Stimulated activated CD4-positive, alpha-beta T cell treated with anti-CD3 and anti-CD28 coated beads, TNF-alpha, amount 100 ng/mL, for 48 hours (primary cell): ENCODE data around the gene LEO1.

Experiments
- DNase-seq, 3 donors: peaks; one replicate each; pipeline ENCODE4 v3.0.0-alpha.2; 2020; ENCODE audit warnings: low read depth in 3 of 3

The LEO1 gene

DNA sequence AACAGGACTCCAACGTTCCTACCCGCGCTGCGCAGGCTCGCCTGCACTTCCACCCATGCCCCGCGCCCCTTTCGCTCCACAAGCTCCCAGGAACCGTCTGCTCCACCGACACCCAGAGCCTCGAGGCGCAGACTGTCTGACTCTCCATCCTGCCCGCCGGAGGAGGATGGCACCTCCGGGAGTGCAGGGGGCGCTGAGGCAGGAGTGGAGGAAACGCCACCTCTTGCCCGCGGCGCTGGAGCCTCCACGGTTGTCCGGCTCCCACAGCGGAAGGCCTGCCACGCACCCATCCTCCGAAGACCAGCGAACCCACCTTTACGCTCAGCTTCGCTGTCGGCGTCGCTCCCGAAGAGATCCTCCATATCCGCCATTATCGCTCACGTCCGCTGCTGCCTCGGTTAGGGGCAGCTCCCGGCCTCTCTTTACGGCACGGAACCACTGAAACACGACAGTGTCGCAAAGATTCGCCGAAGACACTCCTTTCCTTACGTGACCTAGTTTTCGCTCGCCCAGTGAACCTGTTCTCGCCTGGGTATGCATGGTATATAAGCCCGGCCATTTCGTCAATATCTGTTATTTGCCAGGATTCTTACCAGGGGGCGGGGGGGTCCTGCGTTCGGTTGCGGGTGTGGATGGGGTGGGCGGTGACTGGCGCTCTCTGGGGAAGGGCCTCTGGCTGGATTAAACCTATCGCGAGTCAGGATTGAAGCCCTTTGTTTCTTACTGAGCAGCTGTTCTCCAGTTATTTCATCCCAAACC is at the start of gene LEO1:
Gene LEO1, minus strand, starts transcription at position 404 of the 759 bp plus-strand sequence. Its CDS starts 33 bp downstream, at position 371.
- DNase-seq, result peak; percentile 79 to 85 (median 84)

- DNase-seq, result peak; percentile 30 to 62 (median 48)
These were observed 49.6 kb upstream of the LEO1 start for GRCh38 chr15:52021128-52021671.

- DNase-seq, result no peak
These were observed 48.9 kb upstream of the LEO1 start for GRCh38 chr15:52020221-52021085.

DNA sequence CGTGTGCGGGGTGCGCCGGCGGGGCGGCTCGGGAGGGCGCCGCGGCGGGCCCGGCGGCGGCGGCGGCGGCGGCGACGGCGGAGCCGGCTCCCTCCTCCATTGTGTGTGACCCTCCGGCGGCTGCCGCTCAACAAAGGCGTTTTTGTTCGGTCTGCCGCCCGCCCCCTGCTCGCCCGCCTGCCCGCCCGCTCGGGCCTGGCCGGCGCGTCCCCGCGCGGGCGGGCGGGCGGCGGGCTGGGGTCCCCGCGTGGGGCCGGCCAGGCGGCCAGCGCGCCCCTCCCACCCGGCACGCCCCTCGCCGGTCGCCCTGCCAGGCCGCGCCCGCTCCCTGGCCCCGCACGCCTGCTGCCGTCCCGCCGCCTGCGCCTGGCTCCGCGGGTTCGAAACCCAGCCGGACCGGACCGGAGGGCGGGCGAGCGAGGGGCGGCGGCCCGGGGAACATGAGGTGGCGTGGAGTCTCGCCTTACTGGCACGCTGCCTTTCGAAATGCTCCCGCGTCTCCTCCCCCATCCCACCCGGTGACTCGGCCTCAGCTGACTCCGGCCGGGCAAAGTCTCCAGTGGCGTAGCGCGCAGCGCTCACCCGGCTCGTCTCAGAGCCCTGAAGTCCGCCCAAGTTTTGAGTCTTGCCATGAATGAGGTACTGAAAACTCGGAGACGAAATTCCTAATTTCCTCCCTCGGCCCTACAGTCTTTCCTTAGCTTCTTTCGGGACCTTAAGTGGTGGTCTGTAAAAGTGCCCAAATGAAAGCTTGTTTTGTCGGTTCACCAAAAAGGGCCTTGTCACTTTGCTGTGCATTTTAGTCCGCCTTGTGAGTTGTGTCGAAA is 48.0 kb upstream of the LEO1 start:
- peak; percentile 43 to 50 (median 49) for DNase-seq

GRCh38 chr15:52018693-52019393 is 47.3 kb upstream of the LEO1 start, which contains the start of gene MAPK6:
TSS of gene MAPK6 (plus strand) at chr15:52019219. CDS start at chr15:52046461, 27,242 bp downstream.
- peak; percentile 84 to 90 (median 87) for DNase-seq

DNA sequence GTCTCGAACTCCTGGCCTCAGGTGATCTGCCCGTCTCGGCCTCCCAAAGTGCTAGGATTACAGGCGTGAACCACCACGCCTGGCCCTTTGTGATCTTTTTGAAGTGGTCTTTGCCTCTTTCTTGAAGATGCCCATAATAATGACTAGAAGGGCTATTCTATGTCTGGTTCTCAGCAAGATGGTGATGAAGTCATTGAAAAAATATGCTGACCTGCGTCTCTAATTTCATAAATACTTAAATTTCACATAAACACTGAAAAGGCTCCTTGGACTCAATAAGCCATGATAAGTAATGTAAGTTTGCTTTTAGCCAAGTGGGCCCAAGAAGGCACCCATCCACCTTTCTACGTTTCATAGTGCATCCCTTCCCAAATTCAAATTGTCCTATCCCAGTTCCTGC is 46.7 kb upstream of the LEO1 start:
- DNase-seq, result no peak

- DNase-seq, result no peak
These were observed 44.7 kb upstream of the LEO1 start for GRCh38 chr15:52016316-52016715.

GRCh38 chr15:52014616-52015015 is 43.0 kb upstream of the LEO1 start:
- DNase-seq, result no peak

GRCh38 chr15:52013151-52013791 is 41.7 kb upstream of the LEO1 start:
- DNase-seq, result no peak

- DNase-seq, result no peak
These were observed 40.6 kb upstream of the LEO1 start for GRCh38 chr15:52012210-52012609.

DNA sequence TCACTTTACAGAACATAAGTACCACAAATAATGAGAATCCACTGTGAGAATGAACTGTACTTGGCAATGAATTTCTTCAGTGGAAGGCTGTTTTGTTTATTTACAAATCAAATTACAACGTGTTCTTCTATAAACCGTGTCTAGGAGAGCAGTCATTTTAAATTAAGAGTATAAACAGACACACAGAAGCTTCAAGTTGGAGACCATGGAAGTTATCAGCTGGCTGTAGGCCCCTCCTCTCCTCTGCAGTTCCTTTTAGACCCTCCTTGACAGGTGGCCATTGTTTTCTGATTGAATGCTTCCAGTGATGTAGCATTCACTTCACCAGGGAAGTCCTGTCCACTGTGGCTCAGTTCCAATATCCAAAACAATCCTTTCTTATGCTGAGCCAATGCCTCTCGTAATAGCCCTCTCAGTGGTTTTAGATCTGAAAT is 40.1 kb upstream of the LEO1 start:
- no peak for DNase-seq

- DNase-seq, result peak; percentile 47 to 68 (median 65)
These were observed 39.3 kb upstream of the LEO1 start for GRCh38 chr15:52010633-52011595.

DNA sequence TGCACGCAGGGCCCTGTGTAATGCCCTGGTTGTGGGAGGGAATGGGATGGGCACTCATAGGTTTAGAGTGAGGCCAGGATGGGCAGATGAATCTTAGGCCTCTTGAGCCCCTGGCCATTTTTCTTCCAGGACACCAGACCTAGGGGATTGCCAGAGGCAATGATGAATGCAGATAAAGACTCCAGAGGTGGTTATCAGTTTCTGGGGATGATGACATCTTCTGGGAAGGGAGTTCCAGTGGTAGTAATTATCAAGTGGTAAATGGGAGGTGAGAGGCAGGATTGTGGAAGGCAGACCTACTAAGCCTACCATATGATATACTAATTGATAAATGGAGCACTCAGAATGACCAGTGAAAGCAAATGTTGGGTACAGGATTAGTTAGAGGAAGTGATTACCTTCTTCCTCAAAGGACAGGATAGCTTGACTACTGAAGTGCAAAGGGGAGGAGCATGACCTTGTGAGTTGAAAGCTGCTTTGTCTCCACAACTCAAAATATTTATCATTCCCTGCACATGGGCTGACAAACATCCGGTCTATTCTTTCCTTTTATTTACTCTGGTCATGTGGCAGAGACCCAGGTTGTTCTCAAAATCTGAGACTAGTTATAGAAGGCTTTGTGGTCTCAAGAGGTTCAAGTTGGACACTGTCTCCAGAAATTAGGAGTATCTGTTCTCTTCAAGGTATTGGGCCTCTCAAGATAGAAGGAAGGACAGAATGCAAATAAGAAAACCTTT is 37.3 kb upstream of the LEO1 start:
- no peak for DNase-seq

GRCh38 chr15:52008359-52008697 is 36.8 kb upstream of the LEO1 start:
- no peak for DNase-seq

GRCh38 chr15:52006702-52007340 is 35.2 kb upstream of the LEO1 start:
- DNase-seq, result no peak

DNA sequence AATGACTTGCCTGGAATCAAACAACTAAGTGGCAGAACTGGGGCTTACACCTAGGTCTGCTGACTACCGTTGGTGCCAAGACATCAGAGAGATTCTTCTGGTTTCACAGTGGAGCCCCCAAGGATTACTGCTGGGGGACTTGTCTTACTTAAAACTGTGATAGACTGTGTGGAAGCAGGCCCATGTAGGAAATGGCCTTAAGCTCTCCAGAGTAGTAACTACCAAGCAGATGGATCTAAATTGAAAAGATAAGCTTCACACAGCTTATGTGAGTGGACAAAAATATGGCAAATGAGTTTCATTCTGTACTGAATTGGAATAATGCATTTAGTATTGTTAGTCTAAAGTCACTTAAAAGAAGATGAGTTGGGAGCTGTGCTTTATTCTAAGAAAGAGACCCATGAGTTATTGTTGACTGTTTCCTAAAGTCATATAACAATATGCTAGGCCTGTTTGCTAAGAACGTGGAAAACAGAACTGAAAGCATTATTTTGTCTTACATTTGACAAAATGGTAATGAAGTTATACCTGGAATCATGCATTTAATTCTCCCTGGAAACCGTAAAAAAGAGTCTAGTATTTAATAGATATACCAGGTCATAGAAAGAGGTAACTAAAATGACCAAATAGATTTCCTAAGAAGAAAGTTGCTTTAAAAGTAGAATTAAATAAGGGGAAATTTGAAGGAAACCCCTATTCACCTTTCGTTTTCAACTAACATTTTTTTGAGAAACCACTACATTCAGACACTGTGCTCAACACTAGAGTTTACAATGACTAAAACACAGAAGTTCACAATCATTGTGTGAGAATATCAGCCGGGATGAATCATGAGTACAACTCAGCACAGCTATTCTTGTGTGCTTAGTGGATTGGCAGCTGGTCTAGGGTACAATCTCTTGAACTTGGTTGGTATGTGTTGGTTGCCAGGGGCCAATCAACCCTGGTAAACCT is 34.4 kb upstream of the LEO1 start:
- peak in 1 of 3 donors; percentile 15 for DNase-seq

DNA sequence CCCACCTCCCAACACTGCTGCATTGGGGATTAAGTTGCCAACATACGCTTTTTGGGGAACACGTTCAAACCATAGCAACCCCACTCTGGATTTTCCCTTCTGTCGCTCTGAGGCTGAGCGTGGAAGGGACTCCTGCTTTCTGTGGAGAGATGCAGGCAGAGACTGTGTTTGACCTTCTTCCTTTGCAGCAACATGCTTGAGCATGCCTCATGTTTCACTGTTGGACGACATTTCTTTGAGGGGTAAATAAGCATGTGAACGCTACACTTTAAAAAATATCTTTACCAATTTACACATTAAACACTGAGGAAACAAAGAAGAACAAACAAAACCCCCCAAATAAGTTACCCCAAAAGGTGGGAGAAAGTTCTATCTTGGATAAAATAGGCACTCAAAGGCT is 33.2 kb upstream of the LEO1 start:
- no peak for DNase-seq
